ENCODE data around the gene TMC6.

Gene TMC6

DNA sequence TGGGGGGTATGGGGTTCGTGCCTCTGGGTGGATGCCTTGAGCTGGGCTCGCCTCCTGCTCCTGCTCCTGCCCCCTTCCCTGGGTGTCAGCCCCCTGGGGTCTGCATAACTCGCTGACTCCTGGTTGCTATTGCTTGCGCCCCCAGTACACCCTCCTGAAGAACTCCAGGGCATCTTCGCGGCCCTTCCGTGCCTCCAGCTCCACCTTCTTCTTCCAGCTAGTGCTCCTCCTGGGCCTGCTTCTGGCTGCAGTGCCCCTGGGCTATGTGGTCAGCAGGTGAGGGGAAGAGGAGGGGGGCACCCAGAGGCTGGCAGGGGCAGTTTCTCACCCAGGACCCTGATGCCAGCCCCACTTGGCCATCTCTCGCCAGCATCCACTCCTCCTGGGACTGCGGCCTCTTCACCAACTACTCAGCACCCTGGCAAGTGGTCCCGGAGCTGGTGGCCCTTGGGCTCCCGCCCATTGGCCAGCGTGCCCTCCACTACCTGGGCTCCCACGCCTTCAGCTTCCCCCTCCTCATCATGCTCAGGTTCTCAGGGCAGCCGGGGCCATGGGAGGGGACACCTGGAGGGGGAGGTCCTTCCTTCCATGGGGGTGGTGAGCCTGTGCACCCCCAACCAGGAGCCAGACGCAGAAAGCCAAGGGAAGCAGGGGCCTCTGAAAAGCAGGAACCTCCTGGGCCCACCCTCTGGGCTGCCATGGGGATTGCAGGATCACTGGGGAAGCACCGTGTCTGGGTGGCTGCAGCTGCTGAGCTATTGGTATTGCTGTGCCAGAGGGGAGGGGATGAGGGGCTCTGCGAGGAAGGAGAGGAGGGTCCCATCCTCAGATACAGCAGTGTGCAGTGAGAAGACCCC is 9.9 kb upstream of the TMC6 start:
- Histone ChIP-seq H3K36me3 (ENCODE audit: insufficient read depth, low read length) (peaks cover 31% of the 10 kb centered on the region), H3K9me3 (ENCODE audit: insufficient read depth, low read length, severe bottlenecking) (no peaks in the 10 kb centered on the region), H3K27me3 (ENCODE audit: insufficient read depth, low read length, poor library complexity) (no peaks in the 10 kb centered on the region), H3K4me3 (ENCODE audit: low read depth in 1 of 2, low read length in 2 of 2) (no peak overlapping the region), H3K79me2 (ENCODE audit: insufficient read depth, low read length) (no peaks in the 10 kb centered on the region), H3K27ac (ENCODE audit: low read length) (no peak overlapping the region), H3K4me2 (ENCODE audit: insufficient read depth, low read length) (no peak overlapping the region), H3K9ac (ENCODE audit: low read depth, low read length) (no peak overlapping the region), H4K20me1 (ENCODE audit: insufficient read depth, low read length) (peaks cover 35% of the 10 kb centered on the region), H2AFZ (ENCODE audit: low read depth, low read length) (no peak overlapping the region), H3K4me1 (ENCODE audit: insufficient read depth, low read length) (peaks cover 7% of the 10 kb centered on the region)
- no peak for ATAC-seq (ENCODE audit: insufficient read depth, low read depth)
- TF ChIP-seq, protein P1, sequence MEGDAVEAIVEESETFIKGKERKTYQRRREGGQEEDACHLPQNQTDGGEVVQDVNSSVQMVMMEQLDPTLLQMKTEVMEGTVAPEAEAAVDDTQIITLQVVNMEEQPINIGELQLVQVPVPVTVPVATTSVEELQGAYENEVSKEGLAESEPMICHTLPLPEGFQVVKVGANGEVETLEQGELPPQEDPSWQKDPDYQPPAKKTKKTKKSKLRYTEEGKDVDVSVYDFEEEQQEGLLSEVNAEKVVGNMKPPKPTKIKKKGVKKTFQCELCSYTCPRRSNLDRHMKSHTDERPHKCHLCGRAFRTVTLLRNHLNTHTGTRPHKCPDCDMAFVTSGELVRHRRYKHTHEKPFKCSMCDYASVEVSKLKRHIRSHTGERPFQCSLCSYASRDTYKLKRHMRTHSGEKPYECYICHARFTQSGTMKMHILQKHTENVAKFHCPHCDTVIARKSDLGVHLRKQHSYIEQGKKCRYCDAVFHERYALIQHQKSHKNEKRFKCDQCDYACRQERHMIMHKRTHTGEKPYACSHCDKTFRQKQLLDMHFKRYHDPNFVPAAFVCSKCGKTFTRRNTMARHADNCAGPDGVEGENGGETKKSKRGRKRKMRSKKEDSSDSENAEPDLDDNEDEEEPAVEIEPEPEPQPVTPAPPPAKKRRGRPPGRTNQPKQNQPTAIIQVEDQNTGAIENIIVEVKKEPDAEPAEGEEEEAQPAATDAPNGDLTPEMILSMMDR (IDR thresholded peaks at IDR 0.05; ENCODE audit: borderline replicate concordance, extremely low read depth, low read length, poor library complexity, severe bottlenecking): no peak
- TF ChIP-seq EZH2 (IDR thresholded peaks at IDR 0.05; ENCODE audit: borderline replicate concordance, low read depth, low read length, severe bottlenecking): no peak
- DNase-seq: no peak

DNA sequence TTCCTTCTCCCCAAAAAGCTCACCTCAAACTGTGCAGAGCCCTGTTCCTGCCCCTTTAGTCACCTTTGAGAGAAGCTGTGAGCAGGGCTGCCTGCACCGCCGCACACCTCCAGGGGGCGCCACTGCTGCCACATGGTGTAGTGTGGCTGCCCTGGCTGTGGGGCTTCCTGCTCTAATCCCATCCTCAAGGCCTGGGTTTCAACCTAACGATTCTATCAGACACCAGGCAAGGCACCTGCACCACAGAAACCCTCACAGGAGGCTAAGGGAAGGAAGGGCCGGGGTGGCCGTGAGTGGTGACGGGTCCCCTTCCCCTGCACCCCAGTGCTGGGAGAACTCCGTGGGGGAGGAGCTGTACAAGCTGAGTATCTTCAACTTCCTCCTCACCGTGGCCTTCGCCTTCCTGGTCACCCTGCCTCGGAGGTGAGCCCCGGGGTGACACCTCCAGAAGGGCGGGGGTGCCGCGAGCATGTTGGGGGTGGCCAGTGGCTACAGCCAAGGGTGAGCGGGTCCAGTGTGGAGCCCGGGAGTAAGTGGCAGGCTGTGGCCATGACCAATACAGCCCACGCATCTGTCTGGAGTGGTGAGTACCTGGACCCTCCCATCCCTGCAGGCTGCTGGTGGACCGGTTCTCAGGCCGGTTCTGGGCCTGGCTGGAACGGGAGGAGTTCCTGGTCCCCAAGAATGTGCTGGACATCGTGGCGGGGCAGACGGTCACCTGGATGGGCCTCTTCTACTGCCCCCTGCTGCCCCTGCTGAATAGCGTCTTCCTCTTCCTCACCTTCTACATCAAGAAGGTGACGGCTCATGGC is 9.0 kb upstream of the TMC6 start:
- Histone ChIP-seq H3K4me3 (ENCODE audit: low read depth in 1 of 2, low read length in 2 of 2) (no peak overlapping the region), H3K79me2 (ENCODE audit: insufficient read depth, low read length) (peaks cover 3% of the 10 kb centered on the region; the same call in 1 of the 2 replicates), H4K20me1 (ENCODE audit: insufficient read depth, low read length) (peaks cover 44% of the 10 kb centered on the region), H3K4me2 (ENCODE audit: insufficient read depth, low read length) (no peak overlapping the region), H3K27me3 (ENCODE audit: insufficient read depth, low read length, poor library complexity) (no peaks in the 10 kb centered on the region), H3K27ac (ENCODE audit: low read length) (no peak overlapping the region), H3K36me3 (ENCODE audit: insufficient read depth, low read length) (peaks cover 40% of the 10 kb centered on the region), H2AFZ (ENCODE audit: low read depth, low read length) (no peak overlapping the region), H3K9ac (ENCODE audit: low read depth, low read length) (no peak overlapping the region), H3K4me1 (ENCODE audit: insufficient read depth, low read length) (peaks cover 16% of the 10 kb centered on the region), H3K9me3 (ENCODE audit: insufficient read depth, low read length, severe bottlenecking) (no peaks in the 10 kb centered on the region)
- TF ChIP-seq EZH2 (IDR thresholded peaks at IDR 0.05; ENCODE audit: borderline replicate concordance, low read depth, low read length, severe bottlenecking): no peak
- TF ChIP-seq, protein P1 (IDR thresholded peaks at IDR 0.05; ENCODE audit: borderline replicate concordance, extremely low read depth, low read length, poor library complexity, severe bottlenecking): peak; percentile 77
- ATAC-seq (ENCODE audit: insufficient read depth, low read depth): peak; percentile 49
- peak; percentile 61 for DNase-seq

DNA sequence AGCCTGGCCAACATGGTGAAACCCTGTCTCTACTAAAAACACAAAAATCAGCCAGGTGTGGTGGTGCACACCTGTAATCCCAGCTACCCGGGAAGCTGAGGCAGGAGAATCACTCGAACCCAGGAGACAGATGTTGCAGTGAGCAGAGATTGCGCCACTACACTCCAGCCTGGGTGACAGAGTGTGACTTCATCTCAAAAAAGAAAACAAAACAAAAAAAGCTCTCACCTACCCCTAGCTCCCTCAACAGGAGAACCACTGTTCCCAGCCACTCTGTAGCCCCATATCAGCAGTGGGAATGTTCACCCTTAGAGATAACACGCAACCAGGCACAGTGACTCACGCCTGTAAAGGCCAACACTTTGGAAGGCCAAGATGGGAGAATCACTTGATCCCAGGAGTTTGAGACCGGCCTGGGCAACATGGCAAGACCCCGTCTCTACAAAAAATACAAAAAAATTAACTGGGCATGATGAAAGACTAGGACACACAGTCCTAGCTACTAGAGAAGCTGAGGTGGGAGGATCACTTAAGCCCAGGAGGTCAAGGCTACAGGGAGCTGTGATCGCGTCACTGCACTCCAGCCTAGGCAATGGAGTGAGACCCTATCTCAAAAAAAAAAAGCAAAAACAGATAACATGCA is 7.4 kb upstream of the TMC6 start:
- H3K4me3 ChIP-seq (ENCODE audit: low read depth in 1 of 2, low read length in 2 of 2): no peak overlapping the region
- TF ChIP-seq, protein P1 (IDR thresholded peaks at IDR 0.05; ENCODE audit: borderline replicate concordance, extremely low read depth, low read length, poor library complexity, severe bottlenecking): no peak
- no peak for TF ChIP-seq EZH2 (IDR thresholded peaks at IDR 0.05; ENCODE audit: borderline replicate concordance, low read depth, low read length, severe bottlenecking)
- H4K20me1 ChIP-seq (ENCODE audit: insufficient read depth, low read length): peaks cover 47% of the 10 kb centered on the region
- H3K4me1 ChIP-seq (ENCODE audit: insufficient read depth, low read length): peaks cover 32% of the 10 kb centered on the region
- H3K79me2 ChIP-seq (ENCODE audit: insufficient read depth, low read length): peaks cover 9% of the 10 kb centered on the region
- ATAC-seq (ENCODE audit: insufficient read depth, low read depth) (no peak), DNase-seq (no peak)
- H3K9me3 ChIP-seq (ENCODE audit: insufficient read depth, low read length, severe bottlenecking): no peaks in the 10 kb centered on the region
- H3K27ac ChIP-seq (ENCODE audit: low read length): no peak overlapping the region
- H3K36me3 ChIP-seq (ENCODE audit: insufficient read depth, low read length): peaks cover 42% of the 10 kb centered on the region
- no peak overlapping the region for H2AFZ ChIP-seq (ENCODE audit: low read depth, low read length)
- no peak overlapping the region for H3K9ac ChIP-seq (ENCODE audit: low read depth, low read length)
- no peaks in the 10 kb centered on the region for H3K27me3 ChIP-seq (ENCODE audit: insufficient read depth, low read length, poor library complexity)
- no peak overlapping the region for H3K4me2 ChIP-seq (ENCODE audit: insufficient read depth, low read length)

Data from DND-41 (cell line).